BE2C (cell line): Measurements from ENCODE around the gene CCL25.
A peak's percentile ranks its signal among the peaks of the same experiment; 100 is the strongest.

ENCODE experiments used
- DNase-seq: peaks from one replicate; pipeline ENCODE4 v3.0.0-alpha.2; 2020
- H3K27me3 ChIP-seq: fragments of 250-450 bp; sonication (Bioruptor Pico); 2 replicates; pipeline ENCODE4 v1.5.1; 2020; ENCODE audit warnings: mild to moderate bottlenecking
- H3K36me3 ChIP-seq: fragments of 250-450 bp; sonication (Bioruptor Pico); 2 replicates; pipeline ENCODE4 v1.5.1; 2020; ENCODE audit warnings: mild to moderate bottlenecking
- H3K4me1 ChIP-seq: fragments of 250-450 bp; sonication (Bioruptor Pico); 2 replicates; pipeline ENCODE4 v1.5.1; 2020
- H3K4me3 ChIP-seq: 2 replicates; pipeline ENCODE4 v1.5.1; 2011; ENCODE audit warnings: low read depth, low read length
- H3K9me3 ChIP-seq: fragments of 250-450 bp; sonication (Bioruptor Pico); 2 replicates; pipeline ENCODE4 v1.5.1; 2020
- CTCF ChIP-seq: IDR thresholded peaks from 2 replicates; pipeline ENCODE4 v1.5.1; 2012; ENCODE audit warnings: mild to moderate bottlenecking, low read depth, low read length

Gene CCL25

GRCh38 chr19:8090950-8091349 lies 38.4 kb downstream of the CCL25 start:
- no peaks in the 10 kb centered on the region for H3K36me3 ChIP-seq
- H3K9me3 ChIP-seq = peaks cover 3% of the 10 kb centered on the region; the same call in 1 of the 2 replicates
- no peak for DNase-seq
- H3K4me1 ChIP-seq = no peaks in the 10 kb centered on the region
- H3K27me3 ChIP-seq = no peaks in the 10 kb centered on the region
- no peak for TF ChIP-seq CTCF
- H3K4me3 ChIP-seq = no peak overlapping the region

- no peaks in the 10 kb centered on the region for H3K36me3 ChIP-seq
- H3K4me3 ChIP-seq = no peak overlapping the region
- H3K27me3 ChIP-seq = no peaks in the 10 kb centered on the region
- H3K9me3 ChIP-seq = peaks cover 5% of the 10 kb centered on the region; the same call in 1 of the 2 replicates
- DNase-seq = no peak
- no peaks in the 10 kb centered on the region for H3K4me1 ChIP-seq
- TF ChIP-seq CTCF = no peak
These were observed 41.2 kb downstream of the CCL25 start for GRCh38 chr19:8093740-8094139.

GRCh38 chr19:8094336-8094735 lies 41.8 kb downstream of the CCL25 start:
- Histone ChIP-seq H3K36me3 (no peaks in the 10 kb centered on the region), H3K4me1 (no peaks in the 10 kb centered on the region), H3K4me3 (no peak overlapping the region), H3K27me3 (no peaks in the 10 kb centered on the region), H3K9me3 (peaks cover 5% of the 10 kb centered on the region; the same call in 1 of the 2 replicates)
- TF ChIP-seq CTCF = no peak
- DNase-seq = no peak

GRCh38 chr19:8095354-8095886 lies 42.9 kb downstream of the CCL25 start:
- no peak overlapping the region for H3K4me3 ChIP-seq
- H3K4me1 ChIP-seq = no peaks in the 10 kb centered on the region
- no peaks in the 10 kb centered on the region for H3K36me3 ChIP-seq
- DNase-seq = no peak
- peaks cover 5% of the 10 kb centered on the region; the same call in 1 of the 2 replicates for H3K9me3 ChIP-seq
- no peak for TF ChIP-seq CTCF
- no peaks in the 10 kb centered on the region for H3K27me3 ChIP-seq

- Histone ChIP-seq H3K9me3 (peaks cover 5% of the 10 kb centered on the region; the same call in 1 of the 2 replicates), H3K4me1 (no peaks in the 10 kb centered on the region), H3K27me3 (no peaks in the 10 kb centered on the region), H3K36me3 (no peaks in the 10 kb centered on the region), H3K4me3 (no peak overlapping the region)
- no peak for DNase-seq
- TF ChIP-seq CTCF = peak; percentile 24; the same call in 1 of the 2 replicates
These were observed 43.5 kb downstream of the CCL25 start for GRCh38 chr19:8096071-8096470.

- DNase-seq = no peak
- no peak for TF ChIP-seq CTCF
- no peaks in the 10 kb centered on the region for H3K4me1 ChIP-seq
- H3K9me3 ChIP-seq = peaks cover 5% of the 10 kb centered on the region; the same call in 1 of the 2 replicates
- H3K36me3 ChIP-seq = no peaks in the 10 kb centered on the region
- H3K4me3 ChIP-seq = no peak overlapping the region
- H3K27me3 ChIP-seq = no peaks in the 10 kb centered on the region
These were observed 44.6 kb downstream of the CCL25 start for GRCh38 chr19:8097198-8097597.
